HG03575 (cell line): ENCODE measurements around the gene SERPINE2.

Experiments used
- ATAC-seq: cut with Tn5 transposase; IDR thresholded peaks from one replicate; pipeline ENCODE4 v1.9.1; 2021; ENCODE audit not compliant: unreplicated experiment, insufficient number of reproducible peaks, low FRiP score; ENCODE audit errors: extremely low read depth

SERPINE2 gene

DNA sequence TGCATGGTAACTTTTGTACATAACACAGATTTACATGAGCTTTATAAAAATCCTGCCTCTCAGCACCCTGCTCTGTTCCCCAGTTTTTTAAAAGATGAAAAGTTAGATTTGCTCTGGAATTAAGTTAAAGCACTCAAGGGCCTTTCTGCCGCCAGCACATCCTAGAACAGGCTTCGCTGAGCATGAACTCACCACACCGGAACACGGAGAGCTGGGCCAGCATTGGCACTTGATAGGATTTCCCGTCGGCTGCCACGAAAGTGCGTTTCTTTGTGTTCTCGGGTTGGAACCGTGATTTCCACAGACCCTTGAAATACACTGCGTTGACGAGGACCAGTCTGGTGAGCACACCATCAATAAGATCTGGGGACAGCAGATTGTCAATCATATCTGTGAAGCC is 47.5 kb downstream of the SERPINE2 start:
- no peak for ATAC-seq

- no peak for ATAC-seq
These were observed 49.2 kb downstream of the SERPINE2 start for GRCh38 chr2:223989856-223990232.

- ATAC-seq, result no peak
These were observed 49.8 kb downstream of the SERPINE2 start for GRCh38 chr2:223989206-223989855.

DNA sequence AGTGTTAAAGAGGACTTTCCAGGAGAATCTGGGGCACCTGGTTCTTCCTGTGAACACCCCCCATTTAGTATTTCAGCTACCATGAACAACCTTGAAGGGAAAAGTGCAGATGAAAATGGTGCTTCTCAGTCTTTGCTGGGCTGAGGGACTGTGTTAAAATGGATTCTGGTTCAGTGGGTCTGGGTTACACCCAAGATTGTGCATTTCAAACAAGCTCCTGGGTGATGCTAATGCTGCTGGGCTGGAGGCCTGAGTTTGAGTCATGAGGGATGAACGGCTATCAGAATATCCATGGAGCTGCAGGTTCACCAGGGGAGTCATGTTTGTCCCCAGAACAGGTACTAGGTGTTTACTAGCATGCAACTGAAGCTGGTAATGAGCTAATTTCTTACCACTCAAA is 57.8 kb downstream of the SERPINE2 start:
- no peak for ATAC-seq

DNA sequence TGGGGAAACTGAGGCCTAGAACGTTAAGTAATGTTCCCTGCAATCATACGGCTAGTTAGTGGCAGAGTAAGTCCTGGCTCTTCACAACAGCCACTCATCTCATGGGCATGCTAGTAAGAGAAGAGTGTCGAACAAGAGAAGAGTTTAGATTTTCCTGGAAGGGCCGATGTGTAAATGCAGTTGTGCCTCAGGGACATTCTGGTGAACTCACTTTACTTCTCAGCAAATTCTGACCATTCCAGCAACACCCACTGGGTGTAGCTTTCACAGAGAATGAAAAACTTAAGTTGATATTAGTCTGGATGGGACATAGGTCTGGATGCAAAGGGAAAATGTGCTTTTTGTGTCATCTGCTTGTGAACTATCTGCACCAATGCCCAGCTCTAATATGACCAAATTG is 58.3 kb downstream of the SERPINE2 start:
- no peak for ATAC-seq

DNA sequence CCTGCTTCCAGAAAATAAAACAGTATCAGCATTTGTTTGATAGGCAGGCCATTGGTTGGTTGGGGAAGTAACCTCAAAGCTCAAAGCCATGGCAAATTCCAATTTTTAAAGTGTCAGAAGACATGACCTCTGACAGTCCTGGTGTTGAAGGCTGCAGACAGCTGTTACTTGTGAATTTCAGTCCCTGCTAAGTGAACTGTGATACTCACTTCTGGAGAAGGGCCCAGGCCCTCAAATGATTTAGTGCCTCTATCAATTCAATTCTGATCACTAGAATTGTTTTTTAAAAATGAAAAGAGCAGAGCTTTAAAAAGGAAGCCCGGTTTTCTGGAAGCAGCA is 58.7 kb downstream of the SERPINE2 start:
- no peak for ATAC-seq

GRCh38 chr2:223979730-223980396 is 59.2 kb downstream of the SERPINE2 start:
- ATAC-seq, result no peak

GRCh38 chr2:223978451-223978850 is 60.6 kb downstream of the SERPINE2 start:
- no peak for ATAC-seq

- ATAC-seq, result no peak
These were observed 62.4 kb downstream of the SERPINE2 start for GRCh38 chr2:223976635-223977226.

DNA sequence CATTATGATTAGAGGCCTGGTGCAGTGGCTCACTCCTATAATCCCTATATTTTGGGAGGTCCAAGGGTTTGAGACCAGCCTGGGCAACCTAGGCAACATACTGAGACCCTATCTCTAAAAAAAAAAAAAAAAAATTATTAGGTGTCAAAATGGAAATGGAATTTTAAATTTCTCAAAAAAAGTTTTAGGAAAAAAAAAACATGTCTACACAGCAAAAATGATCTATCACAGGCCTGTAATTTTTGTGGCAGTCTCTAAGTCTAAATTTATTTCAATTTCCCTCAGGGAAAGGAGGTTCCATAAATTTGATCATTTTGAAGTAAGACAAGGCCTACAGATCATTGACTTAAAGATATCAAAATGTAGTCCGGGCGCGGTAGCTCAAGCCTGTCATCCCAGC is 65.5 kb downstream of the SERPINE2 start:
- no peak for ATAC-seq

DNA sequence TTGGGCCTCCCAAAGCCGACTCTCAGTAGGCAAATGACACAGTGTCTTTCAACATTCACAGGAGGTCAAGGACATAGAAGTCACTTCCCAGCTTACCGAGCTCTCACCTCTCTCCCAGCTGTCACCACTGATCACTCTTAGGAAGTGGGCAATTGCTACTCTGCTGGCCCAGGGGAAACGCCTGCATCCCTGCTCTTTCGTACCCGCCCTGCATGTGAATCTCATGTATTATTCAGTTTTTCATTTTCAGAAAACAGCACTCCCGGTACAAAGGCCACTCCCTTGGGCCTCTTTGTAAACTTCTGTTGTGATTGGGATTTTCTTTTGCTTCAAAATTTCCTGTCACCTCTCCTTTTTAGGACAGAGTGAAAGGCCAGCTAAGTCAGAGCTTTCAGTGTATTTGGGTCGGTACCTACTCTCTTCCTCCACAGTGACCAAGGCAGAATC is 66.4 kb downstream of the SERPINE2 start:
- ATAC-seq, result no peak

DNA sequence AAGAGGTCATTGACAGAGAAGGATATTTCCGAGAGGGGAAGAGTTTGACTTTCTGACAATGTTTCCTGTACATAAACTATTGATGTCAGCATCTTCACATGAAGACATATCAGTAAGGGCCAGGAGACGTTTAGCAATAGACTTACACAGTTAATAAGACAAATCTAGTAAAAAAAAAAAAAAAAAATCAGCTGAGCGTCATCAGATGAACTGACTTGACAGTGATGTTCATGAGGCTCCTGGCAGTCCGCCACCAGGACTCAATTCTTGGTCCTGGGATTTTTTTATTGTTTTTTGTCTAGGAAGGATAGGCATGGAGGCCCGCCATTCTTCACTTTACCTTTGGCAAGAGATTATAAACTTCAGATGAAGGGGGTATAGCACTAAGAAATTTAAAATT is 67.4 kb downstream of the SERPINE2 start:
- ATAC-seq, result no peak

DNA sequence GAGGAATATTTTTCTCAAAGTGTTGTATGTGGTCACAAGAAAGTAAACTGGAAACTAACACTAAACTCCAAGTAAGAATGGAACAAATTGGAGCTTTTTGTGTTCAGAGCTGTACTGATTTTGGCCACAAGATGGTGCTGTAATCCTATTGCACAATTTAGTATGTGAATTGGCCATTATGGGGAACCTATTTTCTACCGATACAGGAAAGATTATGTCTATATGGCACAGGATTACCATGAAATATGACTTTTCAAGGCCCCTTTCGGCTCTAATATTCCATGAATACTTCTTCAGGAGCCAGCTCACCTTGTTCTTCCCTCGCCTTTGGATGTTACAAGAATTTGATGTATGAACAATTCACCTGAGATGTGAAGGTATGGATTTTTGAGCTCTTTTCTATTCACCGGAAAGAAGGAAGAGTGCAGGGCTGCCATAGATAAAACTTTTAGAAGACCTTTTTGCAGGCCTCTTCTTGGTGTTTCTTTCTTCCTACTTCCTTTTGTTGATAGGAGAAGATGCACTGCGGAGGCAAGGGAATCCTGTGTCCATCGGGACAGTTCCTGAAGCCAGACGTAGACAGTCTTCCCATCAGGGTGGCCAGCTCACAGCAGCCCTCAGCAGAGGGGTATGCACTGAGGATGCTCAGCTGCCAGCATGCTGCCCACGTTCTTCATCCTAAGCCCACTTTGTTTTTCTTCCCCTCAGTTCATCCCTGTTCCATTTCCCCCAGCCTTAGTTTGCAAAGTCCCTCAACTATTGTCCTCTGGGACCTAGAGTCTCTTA is 68.5 kb downstream of the SERPINE2 start:
- ATAC-seq, result no peak

- ATAC-seq, result no peak
These were observed 69.2 kb downstream of the SERPINE2 start for GRCh38 chr2:223969856-223970255.

DNA sequence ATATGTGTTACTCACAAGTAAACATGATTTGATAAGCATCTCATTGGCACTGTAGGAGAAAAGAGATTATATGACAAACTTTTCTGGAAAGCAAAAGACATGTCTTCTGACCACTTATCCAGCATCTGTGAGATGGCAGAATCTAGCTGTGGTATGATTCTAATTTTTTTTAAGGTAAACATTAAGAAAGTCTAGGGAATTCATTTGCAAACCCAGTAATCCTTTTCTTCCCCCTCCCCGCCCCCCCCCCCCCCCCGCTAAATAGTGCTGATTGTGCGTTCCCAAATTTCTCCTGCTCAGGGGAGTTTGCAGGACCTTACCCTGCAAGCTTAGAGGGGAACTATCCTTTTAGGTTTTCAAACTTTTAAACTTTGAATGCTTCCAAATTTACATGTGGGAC is 69.8 kb downstream of the SERPINE2 start:
- ATAC-seq, result no peak

DNA sequence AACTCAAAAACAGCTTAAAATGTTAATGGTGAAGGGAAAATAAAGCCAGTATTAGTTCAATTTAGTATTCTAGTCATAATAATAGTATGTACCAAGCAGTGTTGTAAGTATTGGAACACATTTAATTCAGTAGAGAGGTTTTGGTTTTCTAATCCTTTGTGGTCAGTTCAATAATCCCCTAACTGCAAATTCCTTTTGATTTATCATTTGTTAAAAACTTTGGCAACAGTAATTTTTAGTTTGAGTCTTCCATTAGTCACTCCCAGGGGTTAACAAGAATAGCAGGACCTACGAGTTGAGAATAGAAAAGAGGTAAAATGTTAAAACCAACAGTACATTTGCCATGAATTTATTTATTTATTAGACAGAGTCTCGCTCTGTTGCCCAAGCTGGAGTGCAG is 71.1 kb downstream of the SERPINE2 start:
- no peak for ATAC-seq

GRCh38 chr2:223959688-223960087 is 79.4 kb downstream of the SERPINE2 start:
- no peak for ATAC-seq

DNA sequence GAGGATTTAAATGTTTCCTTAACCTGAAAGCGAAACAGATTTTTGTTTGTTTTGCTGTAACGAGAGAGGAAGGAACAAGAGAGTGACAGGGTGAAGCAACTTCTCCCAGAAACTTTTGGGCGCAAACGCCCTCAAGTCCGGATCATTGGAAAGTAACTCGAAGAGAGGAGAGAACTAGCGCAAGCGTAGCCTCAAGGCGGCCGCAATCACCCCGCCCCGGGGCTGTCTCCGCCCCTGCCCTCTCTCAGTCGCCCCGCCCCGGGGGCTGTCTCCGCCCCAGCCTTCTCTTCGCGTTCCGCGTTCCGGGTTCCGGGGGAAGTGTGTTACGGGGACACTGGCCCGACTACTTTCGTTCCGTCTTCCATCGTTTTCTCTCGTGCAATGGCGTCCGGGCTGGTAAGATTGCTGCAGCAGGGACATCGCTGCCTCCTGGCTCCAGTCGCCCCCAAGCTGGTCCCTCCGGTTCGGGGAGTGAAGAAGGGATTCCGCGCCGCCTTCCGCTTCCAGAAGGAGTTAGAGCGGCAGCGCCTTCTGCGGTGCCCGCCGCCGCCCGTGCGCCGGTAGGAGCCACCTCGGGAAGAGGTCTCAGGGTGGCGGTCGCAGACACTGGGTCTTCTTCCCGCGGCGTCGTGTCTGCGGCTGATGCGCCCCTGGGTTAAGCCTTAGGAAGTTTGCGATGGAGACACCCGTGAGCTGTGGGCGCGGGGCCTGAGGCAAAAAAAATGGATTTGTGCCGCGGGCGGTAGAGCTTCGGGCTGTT is 81.8 kb downstream of the SERPINE2 start, which contains the start of gene MRPL44:
Gene MRPL44 (plus strand): TSS at position 372 of the 760 bp plus-strand sequence. CDS start 10 bp downstream, at position 382.
- ATAC-seq, result peak; percentile 50

DNA sequence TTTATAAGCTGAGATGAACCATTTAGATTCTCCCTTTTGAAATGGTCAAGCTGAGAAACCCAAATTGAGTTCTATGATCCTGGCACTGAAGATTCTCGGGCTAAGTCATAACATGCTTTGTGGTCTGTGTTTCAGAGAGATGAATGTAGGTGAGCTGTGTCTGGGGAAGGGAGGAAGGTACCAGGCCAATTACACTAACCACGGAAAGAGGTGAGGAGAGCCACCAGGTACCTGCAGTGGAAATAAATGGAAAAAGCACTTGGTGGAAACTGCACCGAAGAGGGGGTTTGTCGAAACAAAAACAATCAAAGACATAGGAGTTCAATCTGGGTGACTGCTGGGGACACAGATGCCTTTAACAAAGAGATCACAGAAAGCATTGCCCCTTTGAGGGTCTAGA is 82.8 kb downstream of the SERPINE2 start:
- peak; percentile 24 for ATAC-seq
